ENCODE data around the gene TIGD6.

DNA sequence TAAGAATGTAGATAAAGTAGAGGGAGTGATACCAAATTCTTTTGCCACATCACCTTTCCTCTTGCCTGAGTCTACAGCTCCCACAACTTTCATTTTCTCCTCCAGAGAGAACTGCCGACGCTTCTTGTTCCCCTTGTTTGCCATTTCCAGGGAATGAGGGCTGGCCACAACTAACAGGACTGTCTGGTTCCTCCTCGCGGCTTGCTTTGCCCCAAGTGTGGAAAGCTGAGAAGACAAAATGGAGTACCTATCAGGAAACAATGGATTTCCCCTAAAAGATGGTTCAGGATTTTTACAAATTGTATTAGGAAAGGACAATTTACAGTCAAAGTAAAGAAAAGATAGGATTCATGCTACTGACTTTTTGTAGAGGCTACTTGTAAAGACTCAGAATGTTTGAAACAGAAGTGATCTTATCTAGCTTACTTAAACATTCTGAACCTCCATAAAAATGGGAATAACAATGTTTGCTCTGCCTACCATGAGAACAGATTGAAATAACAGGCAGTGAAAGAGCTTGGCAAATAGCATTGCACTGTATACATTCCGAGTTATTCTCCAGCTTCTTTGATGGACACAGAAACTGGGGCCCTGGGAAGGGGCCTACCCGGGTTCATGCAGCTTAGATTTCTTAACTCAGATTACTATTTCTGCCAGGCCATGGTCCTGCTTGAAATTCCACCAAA is 4.1 kb downstream of the TIGD6 start:
- TF ChIP-seq, protein P1, sequence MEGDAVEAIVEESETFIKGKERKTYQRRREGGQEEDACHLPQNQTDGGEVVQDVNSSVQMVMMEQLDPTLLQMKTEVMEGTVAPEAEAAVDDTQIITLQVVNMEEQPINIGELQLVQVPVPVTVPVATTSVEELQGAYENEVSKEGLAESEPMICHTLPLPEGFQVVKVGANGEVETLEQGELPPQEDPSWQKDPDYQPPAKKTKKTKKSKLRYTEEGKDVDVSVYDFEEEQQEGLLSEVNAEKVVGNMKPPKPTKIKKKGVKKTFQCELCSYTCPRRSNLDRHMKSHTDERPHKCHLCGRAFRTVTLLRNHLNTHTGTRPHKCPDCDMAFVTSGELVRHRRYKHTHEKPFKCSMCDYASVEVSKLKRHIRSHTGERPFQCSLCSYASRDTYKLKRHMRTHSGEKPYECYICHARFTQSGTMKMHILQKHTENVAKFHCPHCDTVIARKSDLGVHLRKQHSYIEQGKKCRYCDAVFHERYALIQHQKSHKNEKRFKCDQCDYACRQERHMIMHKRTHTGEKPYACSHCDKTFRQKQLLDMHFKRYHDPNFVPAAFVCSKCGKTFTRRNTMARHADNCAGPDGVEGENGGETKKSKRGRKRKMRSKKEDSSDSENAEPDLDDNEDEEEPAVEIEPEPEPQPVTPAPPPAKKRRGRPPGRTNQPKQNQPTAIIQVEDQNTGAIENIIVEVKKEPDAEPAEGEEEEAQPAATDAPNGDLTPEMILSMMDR (IDR thresholded peaks at IDR 0.05) = no peak
- TF ChIP-seq POLR2A (IDR thresholded peaks at IDR 0.05) = no peak
